ENCODE measurements around the gene ARCN1. TPM values are rescaled to one million over a fixed set of nuclear protein-coding genes. Genes with fewer than 3 reads are reported as not detected.

ARCN1 gene
- total and polyA plus RNA-seq, 9 of the 15 experiments (the other 6 are each of a cell fraction or from before 2014, with no cell fraction given), result 30.0 to 224 (median 76.4) TPM

GRCh38 chr11:118572061-118572980, at the start of gene ARCN1 (continued):
- TF ChIP-seq TFAP4 (CRISPR knock-in tag; IDR thresholded peaks at IDR 0.05; ENCODE audit: borderline replicate concordance) (peak; percentile 93), ZFP91 (CRISPR knock-in tag; IDR thresholded peaks at IDR 0.05) (0 out of 2 replicates have a peak, but pooled peaks have one; percentile 32), TCF15 (CRISPR knock-in tag; IDR thresholded peaks at IDR 0.05) (no peak), HNRNPL (IDR thresholded peaks at IDR 0.05; ENCODE audit: low read depth, low read length) (no peak), HMG20B (CRISPR knock-in tag; IDR thresholded peaks at IDR 0.05) (no peak), NFRKB (IDR thresholded peaks at IDR 0.05; ENCODE audit: low read depth) (peak; percentile 87; the same call in 1 of the 2 replicates), ZNF57 (CRISPR knock-in tag; IDR thresholded peaks at IDR 0.05) (no peak), ZSCAN29 (IDR thresholded peaks at IDR 0.05) (no peak), ETV5 (CRISPR knock-in tag; IDR thresholded peaks at IDR 0.05; ENCODE audit: low read depth) (peak; percentile 48; the same call in 1 of the 2 replicates), PCBP2 (IDR thresholded peaks at IDR 0.05; ENCODE audit: low read depth, low read length, poor library complexity, severe bottlenecking) (no peak), ZNF347 (CRISPR knock-in tag; IDR thresholded peaks at IDR 0.05; ENCODE audit: low read depth) (no peak), ZBTB40 (IDR thresholded peaks at IDR 0.05) (0 out of 2 replicates have a peak, but pooled peaks have one; percentile 11), ZBTB40 (CRISPR knock-in tag; IDR thresholded peaks at IDR 0.05) (no peak), TEAD4 (IDR thresholded peaks at IDR 0.05; ENCODE audit: low read length) (no peak), TEAD4 (CRISPR knock-in tag; IDR thresholded peaks at IDR 0.05; ENCODE audit: borderline replicate concordance) (no peak)

Measured in K562 (cell line).